Ureter (tissue), 1 donor: ENCODE measurements around the gene ZC3H4. TPM values are rescaled to one million over a fixed set of nuclear protein-coding genes. Genes with fewer than 3 reads are reported as not detected.
A peak's percentile ranks its signal among the peaks of the same experiment; 100 is the strongest.
"Not testable (repeated sequence)": the region's sequence is repeated elsewhere in the genome, so short reads cannot be mapped to it uniquely, and the experiment has no call there.

Experiments used
- DNase-seq: peaks from one replicate; pipeline ENCODE4 v3.0.0-alpha.2; 2020; ENCODE audit warnings: low spot score
- total RNA-seq: library from RNA; stranded (reverse); gene quantifications from one replicate; pipeline ENCODE4 v1.2.4, GENCODE V29; 2023
- donor health status: DM: yes; HTN: yes; CAD: no.

ZC3H4 gene
- total RNA-seq, 1 donor from 2014 or later = 55.1 TPM

- no peak for DNase-seq
Measured at GRCh38 chr19:47107953-47108746, 5.4 kb downstream of the ZC3H4 start.

GRCh38 chr19:47107202-47107952, 6.2 kb downstream of the ZC3H4 start:
- no peak for DNase-seq

GRCh38 chr19:47106821-47107201, 6.8 kb downstream of the ZC3H4 start:
- no peak for DNase-seq

GRCh38 chr19:47105874-47106273, 7.7 kb downstream of the ZC3H4 start:
- no peak for DNase-seq

- no peak for DNase-seq
Measured at GRCh38 chr19:47104680-47105079, 8.9 kb downstream of the ZC3H4 start.

- no peak for DNase-seq
Measured at GRCh38 chr19:47102346-47103060, 11.1 kb downstream of the ZC3H4 start.

- not testable (repeated sequence) for DNase-seq
Measured at GRCh38 chr19:47101116-47101515, 12.5 kb downstream of the ZC3H4 start.

GRCh38 chr19:47100290-47100689, 13.3 kb downstream of the ZC3H4 start:
- no peak for DNase-seq

GRCh38 chr19:47099576-47100050, 14.0 kb downstream of the ZC3H4 start:
- no peak for DNase-seq

- no peak for DNase-seq
Measured at GRCh38 chr19:47098608-47099007, 15.0 kb downstream of the ZC3H4 start.

GRCh38 chr19:47097396-47098201, 16.0 kb downstream of the ZC3H4 start:
- no peak for DNase-seq

GRCh38 chr19:47096721-47097120, 16.9 kb downstream of the ZC3H4 start:
- no peak for DNase-seq

- peak; percentile 81 for DNase-seq
Measured at GRCh38 chr19:47096100-47096704, 17.4 kb downstream of the ZC3H4 start.

- no peak for DNase-seq
Measured at GRCh38 chr19:47095476-47096099, 18.0 kb downstream of the ZC3H4 start.

GRCh38 chr19:47094557-47095475, 18.8 kb downstream of the ZC3H4 start:
- no peak for DNase-seq

- DNase-seq = no peak
Measured at GRCh38 chr19:47093841-47094240, 19.7 kb downstream of the ZC3H4 start.

- DNase-seq = no peak
Measured at GRCh38 chr19:47093254-47093653, 20.3 kb downstream of the ZC3H4 start.

GRCh38 chr19:47089767-47090350, 23.7 kb downstream of the ZC3H4 start:
- DNase-seq = no peak

- no peak for DNase-seq
Measured at GRCh38 chr19:47086280-47086679, 27.3 kb downstream of the ZC3H4 start.
